Keratinocyte (primary cell): ENCODE measurements around the gene GARIN5B. TPM values are rescaled to one million over a fixed set of nuclear protein-coding genes. Genes with fewer than 3 reads are reported as not detected.

Experiments used
- DNase-seq: peaks from one replicate; pipeline ENCODE4 v3.0.0-alpha.2; 2011; ENCODE audit warnings: low read depth, missing footprints, low spot score
- FAIRE-seq: peaks from 2 replicates; lab custom pipeline; 2011; peaks lifted over from hg19 to GRCh38; lab: Jason Lieb, UNC
- H2AFZ ChIP-seq: 2 replicates; pipeline ENCODE4 v1.6.0; 2012; ENCODE audit warnings: low read length, control low read depth, inconsistent platforms; ENCODE audit not compliant: control insufficient read depth
- H3K27ac ChIP-seq: 2 replicates; pipeline ENCODE4 v1.5.1; 2011; ENCODE audit warnings: low read length; ENCODE audit not compliant: control insufficient read depth, insufficient read depth
- H3K27me3 ChIP-seq: 3 replicates; pipeline ENCODE4 v1.6.0; 2011; ENCODE audit warnings: low read length; ENCODE audit not compliant: control insufficient read depth, insufficient read depth; ENCODE audit errors: extremely low read depth
- H3K36me3 ChIP-seq, 2 experiments: 2 replicates in 1 of 2; 3 replicates in 1 of 2; pipeline ENCODE4 v1.5.1; 2011; ENCODE audit warnings: low read length in 2 of 2, mild to moderate bottlenecking in 1 of 2; ENCODE audit not compliant: control insufficient read depth in 2 of 2, insufficient read depth in 2 of 2; ENCODE audit errors: extremely low read depth in 1 of 2
- H3K4me1 ChIP-seq: 3 replicates; pipeline ENCODE4 v1.5.1; 2011; ENCODE audit warnings: low read length; ENCODE audit not compliant: control insufficient read depth, insufficient read depth; ENCODE audit errors: extremely low read depth
- H3K4me2 ChIP-seq: 3 replicates; pipeline ENCODE4 v1.6.0; 2011; ENCODE audit warnings: low read depth, low read length; ENCODE audit not compliant: control insufficient read depth, insufficient read depth; ENCODE audit errors: extremely low read depth
- H3K4me3 ChIP-seq, 3 experiments: fragments of 200-600 bp in 1 of 3; sonication (generic) in 1 of 3; 2 replicates in 2 of 3; 3 replicates in 1 of 3; pipeline ENCODE4 v1.5.1; 2011 to 2016; ENCODE audit warnings: low read length in 3 of 3, mild to moderate bottlenecking in 3 of 3, control low read depth in 2 of 3, inconsistent platforms in 1 of 3, low read depth in 1 of 3, mixed read lengths in 1 of 3, mixed run types in 1 of 3, moderate library complexity in 1 of 3; ENCODE audit not compliant: control insufficient read depth in 2 of 3, insufficient read depth in 2 of 3; ENCODE audit errors: extremely low read depth in 1 of 3
- H3K79me2 ChIP-seq: 2 replicates; pipeline ENCODE4 v1.6.0; 2012; ENCODE audit warnings: low read length; ENCODE audit not compliant: control insufficient read depth, insufficient read depth
- H3K9ac ChIP-seq: 3 replicates; pipeline ENCODE4 v1.6.0; 2011; ENCODE audit warnings: low read length; ENCODE audit not compliant: control insufficient read depth, insufficient read depth; ENCODE audit errors: extremely low read depth
- H3K9me1 ChIP-seq: 3 replicates; pipeline ENCODE4 v1.6.0; 2011; ENCODE audit warnings: low read length; ENCODE audit not compliant: control insufficient read depth, insufficient read depth; ENCODE audit errors: extremely low read depth
- H3K9me3 ChIP-seq: 2 replicates; pipeline ENCODE4 v1.5.1; 2012; ENCODE audit warnings: low read depth, low read length; ENCODE audit not compliant: control insufficient read depth
- H4K20me1 ChIP-seq: 3 replicates; pipeline ENCODE4 v1.6.0; 2011; ENCODE audit warnings: low read length; ENCODE audit not compliant: control insufficient read depth, insufficient read depth; ENCODE audit errors: extremely low read depth
- EZH2 ChIP-seq: IDR thresholded peaks from one replicate; pipeline ENCODE4 v1.6.1; 2012; ENCODE audit warnings: inconsistent platforms, mild to moderate bottlenecking, low read length, moderate library complexity
- dilution Hi-C: fragments of 300-500 bp; cut with MboI; formaldehyde crosslinking; loops from one replicate; pipeline ENCODE4 v1.7.0; 2020; ENCODE audit warnings: low sequenced_read_pairs; ENCODE audit not compliant: extremely low pct_ligation_motif_present
- polyA plus RNA-seq, 5 experiments: library from polyadenylated mRNA; depleted of rRNA in 3 of 5; stranded (reverse) in 3 of 5; stranded (forward) in 1 of 5; unstranded in 1 of 5; fragments of >200 nt; gene quantifications; 1 replicate in 1 of 5; 2 replicates in 3 of 5; 3 replicates in 1 of 5; pipeline versions ENCODE4 v1.2.1 to v1.2.3, GENCODE V29; 2011 to 2012; ENCODE audit warnings: missing spikeins in 2 of 5, low read depth in 1 of 5, low replicate concordance in 1 of 5
- TF ChIP-seq, protein P1 (sequence below), 3 experiments: IDR thresholded peaks in 1 of 3; conservative IDR thresholded peaks in 1 of 3; optimal IDR thresholded peaks in 1 of 3; 2 replicates in 2 of 3; 3 replicates in 1 of 3; pipeline versions ENCODE3 to v1.5.1; 2011; ENCODE audit warnings: low read length in 3 of 3, mild to moderate bottlenecking in 3 of 3, moderate library complexity in 2 of 3, control low read depth in 1 of 3, inconsistent platforms in 1 of 3; ENCODE audit not compliant: insufficient read depth in 2 of 3; ENCODE audit errors: extremely low read depth in 1 of 3

The GARIN5B gene
- polyA plus RNA-seq, 1 donor (not counting 4 experiments of a cell fraction or from before 2014, with no cell fraction given): not detected

- Histone ChIP-seq H3K27me3 (peaks cover 7% of the 10 kb centered on the region), H3K9me1 (no peaks in the 10 kb centered on the region), H3K36me3 (no peaks in the 10 kb centered on the region), H3K27ac (no peak overlapping the region), H3K9me3 (no peaks in the 10 kb centered on the region), H3K79me2 (no peaks in the 10 kb centered on the region), H3K4me3 (no peak overlapping the region), H3K4me2 (no peak overlapping the region), H3K9ac (no peak overlapping the region), H4K20me1 (no peaks in the 10 kb centered on the region), H2AFZ (no peak overlapping the region), H3K4me1 (peaks cover 15% of the 10 kb centered on the region)
- TF ChIP-seq, protein P1, sequence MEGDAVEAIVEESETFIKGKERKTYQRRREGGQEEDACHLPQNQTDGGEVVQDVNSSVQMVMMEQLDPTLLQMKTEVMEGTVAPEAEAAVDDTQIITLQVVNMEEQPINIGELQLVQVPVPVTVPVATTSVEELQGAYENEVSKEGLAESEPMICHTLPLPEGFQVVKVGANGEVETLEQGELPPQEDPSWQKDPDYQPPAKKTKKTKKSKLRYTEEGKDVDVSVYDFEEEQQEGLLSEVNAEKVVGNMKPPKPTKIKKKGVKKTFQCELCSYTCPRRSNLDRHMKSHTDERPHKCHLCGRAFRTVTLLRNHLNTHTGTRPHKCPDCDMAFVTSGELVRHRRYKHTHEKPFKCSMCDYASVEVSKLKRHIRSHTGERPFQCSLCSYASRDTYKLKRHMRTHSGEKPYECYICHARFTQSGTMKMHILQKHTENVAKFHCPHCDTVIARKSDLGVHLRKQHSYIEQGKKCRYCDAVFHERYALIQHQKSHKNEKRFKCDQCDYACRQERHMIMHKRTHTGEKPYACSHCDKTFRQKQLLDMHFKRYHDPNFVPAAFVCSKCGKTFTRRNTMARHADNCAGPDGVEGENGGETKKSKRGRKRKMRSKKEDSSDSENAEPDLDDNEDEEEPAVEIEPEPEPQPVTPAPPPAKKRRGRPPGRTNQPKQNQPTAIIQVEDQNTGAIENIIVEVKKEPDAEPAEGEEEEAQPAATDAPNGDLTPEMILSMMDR (optimal IDR thresholded peaks at IDR 0.05 in 1 of 3, IDR thresholded peaks at IDR 0.05 in 1 of 3, conservative IDR thresholded peaks at IDR 0.05 in 1 of 3; ENCODE audit: extremely low read depth in 1 of 3, insufficient read depth in 2 of 3, low read length in 3 of 3): no peak
- TF ChIP-seq EZH2: no peak
- no peak for DNase-seq
- no peak for FAIRE-seq
- dilution Hi-C loops: no loop called here
Measured at GRCh38 chr19:55368106-55368505, 5.0 kb upstream of the GARIN5B start.

DNA sequence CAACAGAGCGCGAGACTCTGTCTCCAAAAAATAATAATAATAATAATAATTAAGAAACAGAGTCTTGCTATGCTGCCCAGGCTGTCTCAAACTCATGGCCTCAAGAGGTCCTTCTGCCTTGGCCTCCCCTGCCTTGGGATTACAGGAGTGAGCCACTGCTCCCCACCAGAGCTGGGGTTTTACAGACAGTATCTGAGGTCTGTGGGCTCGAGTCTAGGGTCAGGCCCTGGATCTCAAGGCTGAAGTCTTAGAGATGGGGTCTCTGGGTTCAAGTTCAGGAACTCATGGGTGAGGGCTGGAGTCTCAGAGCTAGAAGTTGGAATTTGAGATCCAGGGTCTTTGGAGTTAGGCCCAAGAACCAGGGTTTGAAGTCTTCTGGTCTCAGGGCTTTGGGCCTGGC is 3.7 kb upstream of the GARIN5B start:
- H3K9me1 ChIP-seq: no peaks in the 10 kb centered on the region
- DNase-seq (no peak), FAIRE-seq (no peak)
- H3K4me1 ChIP-seq: peaks cover 15% of the 10 kb centered on the region
- TF ChIP-seq, protein P1 (optimal IDR thresholded peaks at IDR 0.05 in 1 of 3, IDR thresholded peaks at IDR 0.05 in 1 of 3, conservative IDR thresholded peaks at IDR 0.05 in 1 of 3; ENCODE audit: extremely low read depth in 1 of 3, insufficient read depth in 2 of 3, low read length in 3 of 3): no peak
- no peak overlapping the region for H3K27ac ChIP-seq
- no peaks in the 10 kb centered on the region for H3K36me3 ChIP-seq
- H3K4me2 ChIP-seq: no peak overlapping the region
- H3K27me3 ChIP-seq: peaks cover 7% of the 10 kb centered on the region
- H3K9me3 ChIP-seq: no peaks in the 10 kb centered on the region
- H4K20me1 ChIP-seq: no peaks in the 10 kb centered on the region
- H3K4me3 ChIP-seq: no peak overlapping the region
- no peak overlapping the region for H3K9ac ChIP-seq
- dilution Hi-C loops: no loop called here
- H3K79me2 ChIP-seq: no peaks in the 10 kb centered on the region
- H2AFZ ChIP-seq: no peak overlapping the region
